ENCODE results near the gene ZNF581.

ZNF581 gene

GRCh38 chr19:55679343-55680257, 36.2 kb downstream of the ZNF581 start:
- no peak for DNase-seq (ENCODE audit: low read depth)

GRCh38 chr19:55680339-55681130, 37.1 kb downstream of the ZNF581 start:
- no peak for DNase-seq (ENCODE audit: low read depth)

- DNase-seq (ENCODE audit: low read depth) = no peak
These were observed 38.0 kb downstream of the ZNF581 start for GRCh38 chr19:55681131-55682092.

- no peak for DNase-seq (ENCODE audit: low read depth)
These were observed 40.2 kb downstream of the ZNF581 start for GRCh38 chr19:55683449-55684261.

GRCh38 chr19:55684946-55685681, 41.7 kb downstream of the ZNF581 start:
- no peak for DNase-seq (ENCODE audit: low read depth)

- no peak for DNase-seq (ENCODE audit: low read depth)
These were observed 42.3 kb downstream of the ZNF581 start for GRCh38 chr19:55685776-55686175.

- DNase-seq (ENCODE audit: low read depth) = no peak
These were observed 43.0 kb downstream of the ZNF581 start for GRCh38 chr19:55686311-55687050.

- no peak for DNase-seq (ENCODE audit: low read depth)
These were observed 44.1 kb downstream of the ZNF581 start for GRCh38 chr19:55687281-55688201.

GRCh38 chr19:55688422-55689218, 45.2 kb downstream of the ZNF581 start:
- DNase-seq (ENCODE audit: low read depth) = no peak

GRCh38 chr19:55689411-55690108, 46.1 kb downstream of the ZNF581 start:
- no peak for DNase-seq (ENCODE audit: low read depth)

GRCh38 chr19:55690109-55690768, 46.8 kb downstream of the ZNF581 start:
- no peak for DNase-seq (ENCODE audit: low read depth)

- no peak for DNase-seq (ENCODE audit: low read depth)
These were observed 47.5 kb downstream of the ZNF581 start for GRCh38 chr19:55690769-55691545.

- DNase-seq (ENCODE audit: low read depth) = no peak
These were observed 48.4 kb downstream of the ZNF581 start for GRCh38 chr19:55691561-55692481.

- DNase-seq (ENCODE audit: low read depth) = no peak
These were observed 49.2 kb downstream of the ZNF581 start for GRCh38 chr19:55692681-55693081.
